Suprapubic skin (tissue), 3 donors: Measurements from ENCODE around the gene TNS3.

ENCODE experiments used
- CTCF ChIP-seq, 2 donors: fragments of 200-600 bp in 1 of 2; fragments of 450-650 bp in 1 of 2; sonication (generic) in 1 of 2; IDR thresholded peaks; one replicate each; pipeline ENCODE4 v1.5.1; 2016 to 2019; ENCODE audit warnings: antibody characterized with exemption in 2 of 2, mild to moderate bottlenecking in 1 of 2, moderate library complexity in 1 of 2
- EP300 ChIP-seq: sonication (generic); formaldehyde crosslinking; IDR thresholded peaks from one replicate; pipeline ENCODE4 v1.6.1; 2017; ENCODE audit warnings: antibody characterized with exemption

- no peak for TF ChIP-seq CTCF (IDR thresholded peaks at IDR 0.05)
- no peak for TF ChIP-seq EP300
Observed at GRCh38 chr7:47338026-47338425, 243.9 kb downstream of the TNS3 start.
